H1 (cell line): ENCODE data around the gene CLEC2B. TPM values are rescaled to one million over a fixed set of nuclear protein-coding genes. Genes with fewer than 3 reads are reported as not detected.
A peak's percentile ranks its signal among the peaks of the same experiment; 100 is the strongest.

ENCODE experiments used
- CTBP2 ChIP-seq: IDR thresholded peaks from 2 replicates; pipeline ENCODE4 v1.7.0; 2011; ENCODE audit warnings: borderline replicate concordance, mild to moderate bottlenecking, moderate library complexity, mixed read lengths, low read length; ENCODE audit not compliant: insufficient read depth, insufficient read length
- CTCF ChIP-seq, 3 experiments: IDR thresholded peaks; 1 replicate in 2 of 3; 2 replicates in 1 of 3; pipeline versions ENCODE4 v1.5.1 to v1.6.1; 2011; ENCODE audit warnings: low read length in 3 of 3, mild to moderate bottlenecking in 3 of 3, inconsistent platforms in 2 of 3, low read depth in 1 of 3, moderate library complexity in 1 of 3; ENCODE audit not compliant: insufficient read depth in 1 of 3; ENCODE audit errors: control extremely low read depth in 1 of 3
- GABPA ChIP-seq: IDR thresholded peaks from 2 replicates; pipeline ENCODE4 v1.6.1; 2011; ENCODE audit warnings: mild to moderate bottlenecking, low read length, moderate library complexity, borderline replicate concordance; ENCODE audit not compliant: insufficient read depth
- JUND ChIP-seq: IDR thresholded peaks from 2 replicates; pipeline ENCODE4 v1.6.1; 2011; ENCODE audit warnings: mild to moderate bottlenecking, improper control_type of control experiment, low read length
- POU5F1 ChIP-seq: IDR thresholded peaks from 2 replicates; pipeline ENCODE4 v1.6.1; 2011; ENCODE audit warnings: low read depth, mild to moderate bottlenecking, low read length, moderate library complexity
- RAD21 ChIP-seq, 2 experiments: IDR thresholded peaks in 1 of 2; conservative IDR thresholded peaks in 1 of 2; 2 replicates each; pipeline ENCODE4 v1.6.1; 2011; ENCODE audit warnings: low read depth in 2 of 2, low read length in 2 of 2, improper control_type of control experiment in 1 of 2, inconsistent platforms in 1 of 2, mild to moderate bottlenecking in 1 of 2, moderate library complexity in 1 of 2
- SUZ12 ChIP-seq: fragments of 200-600 bp; sonication (generic); IDR thresholded peaks from 2 replicates; pipeline ENCODE4 v1.6.1; 2012; ENCODE audit warnings: mild to moderate bottlenecking, inconsistent platforms, low read length, moderate library complexity, mixed read lengths
- TBP ChIP-seq: IDR thresholded peaks from 2 replicates; pipeline ENCODE4 v1.6.1; 2011; ENCODE audit warnings: low read depth, low read length, improper control_type of control experiment
- TEAD4 ChIP-seq: IDR thresholded peaks from 2 replicates; pipeline ENCODE4 v1.6.1; 2012; ENCODE audit warnings: low read depth, low read length, inconsistent platforms, mixed read lengths
- polyA plus RNA-seq, 7 experiments: library from polyadenylated mRNA; depleted of rRNA in 3 of 7; stranded (reverse) in 5 of 7; unstranded in 2 of 7; fragments of >200 nt in 5 of 7; fragments of 200-250 nt in 2 of 7; gene quantifications; 1 replicate in 5 of 7; 2 replicates in 1 of 7; 4 replicates in 1 of 7; pipeline versions ENCODE4 v1.2.1 to v1.2.3, GENCODE V29; 2011 to 2013; ENCODE audit warnings: missing spikeins in 2 of 7, mixed read lengths in 2 of 7
- total RNA-seq: library from RNA; stranded (reverse); fragmentation: NEBNext Ultra II Directional; extraction: Animal tissue kit (Norgen Biotek cat#: 25700); gene quantifications from 2 replicates; pipeline ENCODE4 v1.2.1, GENCODE V29; 2021
- TF ChIP-seq, protein P1 (sequence below): IDR thresholded peaks from 2 replicates; pipeline ENCODE4 v1.6.1; 2012; ENCODE audit warnings: inconsistent platforms

CLEC2B gene
- total and polyA plus RNA-seq, 2 of the 8 experiments (the other 6 are each of a cell fraction or from before 2014, with no cell fraction given), result not detected

GRCh38 chr12:9813821-9814798, 55.0 kb downstream of the CLEC2B start (continued):
- TF ChIP-seq RAD21 (IDR thresholded peaks at IDR 0.05 in 1 of 2, conservative IDR thresholded peaks at IDR 0.05 in 1 of 2; ENCODE audit: low read depth in 2 of 2, low read length in 2 of 2) (peak; percentile 97), CTBP2 (peak; percentile 74), SUZ12 (0 out of 2 replicates have a peak, but pooled peaks have one; percentile 31), GABPA (no peak), JUND (no peak), TEAD4 (0 out of 2 replicates have a peak, but pooled peaks have one; percentile 14), POU5F1 (no peak), CTCF (IDR thresholded peaks at IDR 0.05; ENCODE audit: control extremely low read depth in 1 of 3, insufficient read depth in 1 of 3, low read depth in 1 of 3, low read length in 3 of 3) (peak; percentile 94 to 98 (median 95)), TBP (peak; percentile 46; the same call in 1 of the 2 replicates)
- TF ChIP-seq, protein P1, sequence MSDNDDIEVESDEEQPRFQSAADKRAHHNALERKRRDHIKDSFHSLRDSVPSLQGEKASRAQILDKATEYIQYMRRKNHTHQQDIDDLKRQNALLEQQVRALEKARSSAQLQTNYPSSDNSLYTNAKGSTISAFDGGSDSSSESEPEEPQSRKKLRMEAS, result peak; percentile 34; the same call in 1 of the 2 replicates
